Fibroblast of lung (primary cell): ENCODE results near the gene ETV6. TPM values are rescaled to one million over a fixed set of nuclear protein-coding genes. Genes with fewer than 3 reads are reported as not detected.

Experiments
- DNase-seq, 2 donors: peaks; one replicate each; pipeline versions ENCODE4 v3.0.0 to v3.0.0-alpha.2; 2010; ENCODE audit warnings: low read depth in 2 of 2
- H2AFZ ChIP-seq: 2 replicates; pipeline ENCODE4 v1.5.1; 2012; ENCODE audit warnings: low read length, control low read depth, inconsistent platforms
- H3K27ac ChIP-seq: 2 replicates; pipeline ENCODE4 v1.5.1; 2011; ENCODE audit warnings: low read length, control low read depth; ENCODE audit not compliant: insufficient read depth
- H3K27me3 ChIP-seq: 2 replicates; pipeline ENCODE4 v1.5.1; 2011; ENCODE audit warnings: mild to moderate bottlenecking, low read length; ENCODE audit not compliant: control insufficient read depth, insufficient read depth
- H3K36me3 ChIP-seq: 2 replicates; pipeline ENCODE4 v1.5.1; 2011; ENCODE audit warnings: low read length; ENCODE audit not compliant: control insufficient read depth, insufficient read depth
- H3K4me1 ChIP-seq: 2 replicates; pipeline ENCODE4 v1.5.1; 2011; ENCODE audit warnings: low read length; ENCODE audit not compliant: control insufficient read depth, insufficient read depth; ENCODE audit errors: extremely low read depth
- H3K4me2 ChIP-seq: 2 replicates; pipeline ENCODE4 v1.5.1; 2011; ENCODE audit warnings: low read length, control low read depth; ENCODE audit not compliant: insufficient read depth; ENCODE audit errors: extremely low read depth
- H3K4me3 ChIP-seq, 4 experiments: fragments of 200-600 bp in 1 of 4; sonication (generic) in 1 of 4; replicated peaks in 1 of 4; 2 replicates each; pipeline ENCODE4 v1.5.1; 2011 to 2016; ENCODE audit warnings: low read length in 4 of 4, low read depth in 3 of 4, mild to moderate bottlenecking in 3 of 4, control low read depth in 2 of 4, inconsistent platforms in 1 of 4, mixed read lengths in 1 of 4; ENCODE audit not compliant: insufficient read depth in 1 of 4; ENCODE audit errors: control extremely low read depth in 1 of 4
- H3K79me2 ChIP-seq: 2 replicates; pipeline ENCODE4 v1.5.1; 2012; ENCODE audit warnings: mild to moderate bottlenecking, low read length, inconsistent platforms; ENCODE audit not compliant: control insufficient read depth, insufficient read depth
- H3K9ac ChIP-seq: 2 replicates; pipeline ENCODE4 v1.5.1; 2011; ENCODE audit warnings: mild to moderate bottlenecking, low read length, control low read depth; ENCODE audit not compliant: insufficient read depth
- H3K9me3 ChIP-seq: 2 replicates; pipeline ENCODE4 v1.5.1; 2012; ENCODE audit warnings: low read depth, low read length; ENCODE audit not compliant: control insufficient read depth, insufficient read depth
- H4K20me1 ChIP-seq: 2 replicates; pipeline ENCODE4 v1.5.1; 2011; ENCODE audit warnings: low read length; ENCODE audit not compliant: control insufficient read depth, insufficient read depth; ENCODE audit errors: extremely low read depth
- EZH2 ChIP-seq: IDR thresholded peaks from 2 replicates; pipeline ENCODE4 v1.5.1; 2012; ENCODE audit warnings: low read length, control low read depth, mild to moderate bottlenecking; ENCODE audit errors: missing control alignments
- polyA plus RNA-seq, 2 donors: library from polyadenylated mRNA; depleted of rRNA in 1 of 2; stranded (reverse) in 1 of 2; unstranded in 1 of 2; fragments of >200 nt; gene quantifications; 2 replicates each; pipeline ENCODE4 v1.2.1, GENCODE V29; 2011 to 2012; ENCODE audit warnings: missing spikeins in 1 of 2
- total RNA-seq: library from RNA; depleted of rRNA; stranded (reverse); fragments of >200 nt; gene quantifications from 2 replicates; pipeline ENCODE4 v1.2.1, GENCODE V29; 2014
- TF ChIP-seq, protein P1 (sequence below), 2 donors: IDR thresholded peaks in 1 of 2; conservative IDR thresholded peaks in 1 of 2; 1 replicate in 1 of 2; 2 replicates in 1 of 2; pipeline ENCODE4 v1.5.1; 2011 to 2012; ENCODE audit warnings: low read length in 2 of 2, control low read depth in 1 of 2, inconsistent platforms in 1 of 2, low read depth in 1 of 2, mild to moderate bottlenecking in 1 of 2

ETV6 gene
- total and polyA plus RNA-seq, 2 donors (not counting 1 experiment from before 2014, with no cell fraction given), result 4.3 to 8.9 TPM

DNA sequence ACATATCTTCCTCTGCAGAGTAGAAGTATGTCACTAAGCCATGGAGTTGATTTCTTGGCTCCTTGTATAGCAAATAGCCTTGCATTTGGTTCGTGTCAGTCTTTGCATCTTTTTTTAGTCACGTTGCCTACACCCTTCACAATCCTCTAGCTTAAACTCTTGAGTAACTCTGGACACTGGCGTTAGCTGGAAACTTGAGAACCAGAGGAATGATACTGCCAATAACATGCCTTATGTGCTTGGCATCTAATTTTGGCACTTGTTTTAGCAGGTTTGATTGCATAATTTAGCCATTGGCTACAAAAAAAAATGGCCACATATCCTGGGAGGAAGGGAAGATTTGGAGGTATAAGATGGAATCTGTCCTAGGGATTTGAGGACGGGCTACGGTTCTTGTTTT, 136.2 kb downstream of the ETV6 start:
- TF ChIP-seq EZH2, result no peak
- TF ChIP-seq, protein P1, sequence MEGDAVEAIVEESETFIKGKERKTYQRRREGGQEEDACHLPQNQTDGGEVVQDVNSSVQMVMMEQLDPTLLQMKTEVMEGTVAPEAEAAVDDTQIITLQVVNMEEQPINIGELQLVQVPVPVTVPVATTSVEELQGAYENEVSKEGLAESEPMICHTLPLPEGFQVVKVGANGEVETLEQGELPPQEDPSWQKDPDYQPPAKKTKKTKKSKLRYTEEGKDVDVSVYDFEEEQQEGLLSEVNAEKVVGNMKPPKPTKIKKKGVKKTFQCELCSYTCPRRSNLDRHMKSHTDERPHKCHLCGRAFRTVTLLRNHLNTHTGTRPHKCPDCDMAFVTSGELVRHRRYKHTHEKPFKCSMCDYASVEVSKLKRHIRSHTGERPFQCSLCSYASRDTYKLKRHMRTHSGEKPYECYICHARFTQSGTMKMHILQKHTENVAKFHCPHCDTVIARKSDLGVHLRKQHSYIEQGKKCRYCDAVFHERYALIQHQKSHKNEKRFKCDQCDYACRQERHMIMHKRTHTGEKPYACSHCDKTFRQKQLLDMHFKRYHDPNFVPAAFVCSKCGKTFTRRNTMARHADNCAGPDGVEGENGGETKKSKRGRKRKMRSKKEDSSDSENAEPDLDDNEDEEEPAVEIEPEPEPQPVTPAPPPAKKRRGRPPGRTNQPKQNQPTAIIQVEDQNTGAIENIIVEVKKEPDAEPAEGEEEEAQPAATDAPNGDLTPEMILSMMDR (conservative IDR thresholded peaks at IDR 0.05 in 1 of 2, IDR thresholded peaks at IDR 0.05 in 1 of 2; ENCODE audit: low read depth in 1 of 2, low read length in 2 of 2), result no peak

DNA sequence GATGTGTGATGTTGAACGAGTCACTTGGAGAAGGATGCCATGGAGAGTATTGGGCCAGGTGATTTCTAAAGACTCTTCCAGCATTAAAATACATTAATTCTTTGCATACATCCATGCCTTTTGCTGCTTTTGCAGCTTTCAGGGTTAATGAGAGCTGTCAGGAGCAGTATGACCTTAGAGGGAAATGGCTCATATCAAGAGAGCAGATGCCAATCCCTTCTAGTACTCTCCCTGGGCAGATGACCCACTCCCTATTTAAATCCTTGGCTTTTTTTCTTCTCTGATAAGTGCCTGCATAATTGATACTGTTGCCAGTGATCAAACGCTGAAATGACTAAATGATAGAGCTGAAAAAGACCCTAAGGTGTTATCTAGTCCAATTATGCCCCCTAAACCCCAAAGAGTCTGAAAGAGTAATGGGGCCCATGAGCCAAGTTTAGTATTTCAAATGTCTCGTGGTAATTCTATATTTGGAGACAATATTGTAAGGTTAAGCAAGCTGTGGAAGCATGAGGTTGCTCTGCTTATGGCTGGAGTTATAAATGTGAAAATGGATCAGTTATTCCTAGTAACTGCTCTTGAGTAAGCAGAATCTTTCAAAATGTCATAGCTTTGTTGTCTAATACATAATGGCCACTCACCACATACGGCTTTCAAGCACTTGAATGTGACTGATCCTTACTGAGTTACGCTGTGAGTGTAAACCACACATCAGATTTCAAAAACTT, 137.3 kb downstream of the ETV6 start:
- no peaks in the 10 kb centered on the region for H3K9me3 ChIP-seq
- no peak overlapping the region for H3K4me3 ChIP-seq
- no peaks in the 10 kb centered on the region for H3K79me2 ChIP-seq
- H3K4me1 ChIP-seq, result no peaks in the 10 kb centered on the region
- TF ChIP-seq, protein P1 (conservative IDR thresholded peaks at IDR 0.05 in 1 of 2, IDR thresholded peaks at IDR 0.05 in 1 of 2; ENCODE audit: low read depth in 1 of 2, low read length in 2 of 2), result no peak
- no peak for TF ChIP-seq EZH2
- H3K36me3 ChIP-seq, result no peaks in the 10 kb centered on the region
- no peaks in the 10 kb centered on the region for H3K27me3 ChIP-seq
- no peak for DNase-seq
- no peak overlapping the region for H2AFZ ChIP-seq
- no peak overlapping the region for H3K27ac ChIP-seq
- no peak overlapping the region for H3K9ac ChIP-seq
- H3K4me2 ChIP-seq, result no peak overlapping the region
- no peaks in the 10 kb centered on the region for H4K20me1 ChIP-seq

More for the DNA sequence above, 136.2 kb downstream of the ETV6 start:
- Histone ChIP-seq H3K36me3 (no peaks in the 10 kb centered on the region), H3K27me3 (no peaks in the 10 kb centered on the region), H3K4me3 (no peak overlapping the region), H3K79me2 (no peaks in the 10 kb centered on the region), H2AFZ (no peak overlapping the region), H3K9ac (no peak overlapping the region), H3K4me2 (no peak overlapping the region), H4K20me1 (no peaks in the 10 kb centered on the region), H3K9me3 (no peaks in the 10 kb centered on the region), H3K27ac (no peak overlapping the region), H3K4me1 (no peaks in the 10 kb centered on the region)
- peak; percentile 47 to 71 for DNase-seq

DNA sequence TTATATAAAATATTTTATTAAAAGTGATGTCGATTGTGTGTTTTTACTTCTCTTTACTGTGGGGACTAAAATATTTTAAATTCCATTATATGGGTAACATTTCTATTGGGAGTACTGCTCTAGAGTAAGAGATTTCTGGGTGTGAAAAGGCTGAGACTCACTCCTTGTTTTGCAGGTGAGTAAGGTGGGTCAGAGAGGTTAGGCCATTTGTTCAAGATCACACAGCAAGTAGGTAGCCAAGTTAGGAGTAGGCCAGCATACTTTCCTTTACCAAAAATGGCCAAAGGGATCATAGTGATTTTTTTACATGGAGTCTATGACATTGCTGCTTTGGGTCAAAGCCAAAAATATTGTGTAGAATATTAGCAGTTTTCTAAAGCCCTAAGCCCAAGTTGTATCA, 138.0 kb downstream of the ETV6 start:
- Histone ChIP-seq H3K27me3 (no peaks in the 10 kb centered on the region), H3K9ac (no peak overlapping the region), H3K4me2 (no peak overlapping the region), H3K4me1 (no peaks in the 10 kb centered on the region), H3K27ac (no peak overlapping the region), H3K79me2 (no peaks in the 10 kb centered on the region), H3K9me3 (no peaks in the 10 kb centered on the region), H3K36me3 (no peaks in the 10 kb centered on the region), H3K4me3 (no peak overlapping the region), H2AFZ (no peak overlapping the region), H4K20me1 (no peaks in the 10 kb centered on the region)
- TF ChIP-seq, protein P1 (conservative IDR thresholded peaks at IDR 0.05 in 1 of 2, IDR thresholded peaks at IDR 0.05 in 1 of 2; ENCODE audit: low read depth in 1 of 2, low read length in 2 of 2), result no peak
- no peak for TF ChIP-seq EZH2
- no peak for DNase-seq
